ENCODE data around the gene EFNA4. TPM values are rescaled to one million over a fixed set of nuclear protein-coding genes. Genes with fewer than 3 reads are reported as not detected.

The EFNA4 gene
- total and polyA plus RNA-seq, 5 donors from 2014 or later, result 2.5 to 6.1 (median 4.4) TPM

DNA sequence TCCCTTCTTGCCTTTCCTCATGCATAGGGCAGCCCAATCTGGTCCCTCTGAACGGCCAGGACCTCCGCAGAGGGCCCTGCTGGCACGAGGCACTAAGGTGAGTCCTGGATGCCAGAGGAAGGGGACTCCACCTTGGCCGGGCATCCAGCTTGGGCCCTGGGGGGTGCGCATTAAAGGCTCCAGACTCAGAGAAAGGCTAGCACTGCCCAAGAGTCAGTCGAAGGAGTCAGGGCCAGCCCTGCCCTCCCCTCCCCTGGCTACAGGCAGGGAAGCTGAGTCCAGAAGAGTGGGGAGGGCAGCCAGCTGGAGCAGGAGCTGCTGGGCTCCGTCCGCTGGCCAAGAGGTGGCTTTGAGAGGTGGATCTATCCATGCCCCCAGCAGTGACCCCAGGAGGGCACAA is 2.8 kb upstream of the EFNA4 start:
- peaks cover 5% of the 10 kb centered on the region for H3K36me3 ChIP-seq (ENCODE audit: control insufficient read depth, insufficient read depth, low read length)
- peaks cover 41% of the 10 kb centered on the region for H3K4me1 ChIP-seq (ENCODE audit: control insufficient read depth, insufficient read depth, low read length, poor library complexity, severe bottlenecking)
- DNase-seq (no peak), ATAC-seq (ENCODE audit: low read depth in 2 of 2) (no peak)
- no peaks in the 10 kb centered on the region for H3K27me3 ChIP-seq (ENCODE audit: control insufficient read depth, insufficient read depth, low read length)
- no peak overlapping the region for H3K4me3 ChIP-seq (ENCODE audit: low read depth, low read length)
- Mint-ChIP-seq H3K36me3 (peaks cover 5% of the 10 kb centered on the region), H3K27ac (no peak overlapping the region), H3K9me3 (no peaks in the 10 kb centered on the region), H3K27me3 (no peaks in the 10 kb centered on the region), H3K4me1 (peaks cover 9 to 33% (median 19%) of the 10 kb centered on the region in 4 donors), H3K4me3 (no peak overlapping the region)
- H3K27ac ChIP-seq (ENCODE audit: insufficient read depth, low read length, poor library complexity, severe bottlenecking), result no peak overlapping the region
- no peaks in the 10 kb centered on the region for H3K9me3 ChIP-seq (ENCODE audit: control insufficient read depth in 2 of 2, low read length in 2 of 2)

DNA sequence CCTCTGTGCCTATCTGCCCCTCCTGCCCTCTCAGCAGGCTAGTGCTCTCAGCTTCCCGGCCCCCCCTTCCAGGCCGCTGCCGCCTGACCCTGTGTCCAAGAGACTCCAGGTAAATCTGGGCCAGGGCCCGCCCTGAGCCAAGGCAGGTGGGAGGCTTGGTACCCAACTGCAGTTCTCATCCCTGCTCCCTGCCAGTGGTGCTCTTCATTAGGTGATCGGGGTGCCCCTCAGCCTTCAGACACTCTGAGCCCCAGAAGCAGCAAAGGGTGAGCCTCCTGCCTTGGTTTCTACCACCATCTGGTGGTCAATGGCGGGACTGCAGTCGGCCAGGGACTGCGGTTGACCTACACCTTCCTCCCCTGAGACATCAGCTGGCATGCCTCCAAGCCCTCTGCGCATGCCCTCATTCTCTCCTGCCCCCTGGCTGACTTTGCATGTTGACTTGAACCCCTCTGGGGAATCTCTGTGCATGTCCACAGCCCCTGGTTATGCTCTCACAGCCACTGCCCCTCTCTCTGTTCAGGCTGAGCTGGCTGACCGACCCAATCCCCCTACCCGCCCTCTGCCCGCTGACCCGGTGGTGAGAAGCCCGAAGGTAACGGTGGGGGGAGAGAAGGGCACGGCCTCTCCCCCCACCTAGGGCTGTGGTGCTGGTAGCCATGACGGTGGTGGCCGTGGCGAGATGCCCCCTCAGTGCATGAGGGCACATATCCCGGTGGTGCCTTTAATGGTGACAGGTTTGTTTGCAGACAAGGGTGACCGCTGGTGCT is 2.0 kb upstream of the EFNA4 start:
- no peak overlapping the region for H3K27ac ChIP-seq (ENCODE audit: insufficient read depth, low read length, poor library complexity, severe bottlenecking)
- Mint-ChIP-seq H3K27me3 (no peaks in the 10 kb centered on the region), H3K36me3 (peaks cover 5% of the 10 kb centered on the region), H3K4me1 (peaks cover 9 to 39% (median 22%) of the 10 kb centered on the region in 4 donors), H3K9me3 (no peaks in the 10 kb centered on the region), H3K27ac (peak overlapping the region in 2 of 3 donors; percentile 46 to 80), H3K4me3 (peak overlapping the region; percentile 74 to 88 (median 83))
- H3K36me3 ChIP-seq (ENCODE audit: control insufficient read depth, insufficient read depth, low read length), result no peaks in the 10 kb centered on the region
- no peak overlapping the region for H3K4me3 ChIP-seq (ENCODE audit: low read depth, low read length)
- H3K4me1 ChIP-seq (ENCODE audit: control insufficient read depth, insufficient read depth, low read length, poor library complexity, severe bottlenecking), result peaks cover 41% of the 10 kb centered on the region
- H3K9me3 ChIP-seq (ENCODE audit: control insufficient read depth in 2 of 2, low read length in 2 of 2), result no peaks in the 10 kb centered on the region
- peak; percentile 86 to 89 (median 89) for DNase-seq
- peak; percentile 66 to 67 for ATAC-seq (ENCODE audit: low read depth in 2 of 2)
- no peaks in the 10 kb centered on the region for H3K27me3 ChIP-seq (ENCODE audit: control insufficient read depth, insufficient read depth, low read length)

DNA sequence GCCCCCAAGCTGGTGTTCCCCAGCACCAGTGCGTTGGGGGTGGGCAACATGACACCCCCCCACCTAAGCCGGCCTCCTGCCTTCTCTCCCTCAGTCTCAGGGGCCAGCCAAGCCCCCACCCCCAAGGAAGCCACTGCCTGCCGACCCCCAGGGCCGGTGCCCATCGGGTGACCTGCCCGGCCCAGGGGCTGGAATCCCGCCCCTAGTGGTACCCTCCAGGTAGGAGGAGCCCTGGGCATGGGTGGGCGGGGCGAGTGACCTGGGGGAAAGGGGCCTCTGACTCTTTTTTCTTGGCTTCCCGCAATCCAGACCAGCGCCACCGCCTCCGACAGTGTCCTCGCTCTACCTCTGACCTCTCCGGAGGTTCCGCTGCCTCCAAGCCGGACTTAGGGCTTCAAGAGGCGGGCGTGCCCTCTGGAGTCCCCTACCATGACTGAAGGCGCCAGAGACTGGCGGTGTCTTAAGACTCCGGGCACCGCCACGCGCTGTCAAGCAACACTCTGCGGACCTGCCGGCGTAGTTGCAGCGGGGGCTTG is 1.3 kb upstream of the EFNA4 start:
- Mint-ChIP-seq H3K27ac (peak overlapping the region in 1 of 3 donors; percentile 80), H3K4me3 (peak overlapping the region in 3 of 4 donors; percentile 87 to 95 (median 91)), H3K9me3 (no peaks in the 10 kb centered on the region), H3K27me3 (no peaks in the 10 kb centered on the region), H3K4me1 (peaks cover 9 to 41% (median 23%) of the 10 kb centered on the region in 4 donors), H3K36me3 (peaks cover 10% of the 10 kb centered on the region)
- Histone ChIP-seq H3K4me1 (ENCODE audit: control insufficient read depth, insufficient read depth, low read length, poor library complexity, severe bottlenecking) (peaks cover 41% of the 10 kb centered on the region), H3K27ac (ENCODE audit: insufficient read depth, low read length, poor library complexity, severe bottlenecking) (no peak overlapping the region), H3K9me3 (ENCODE audit: control insufficient read depth in 2 of 2, low read length in 2 of 2) (no peaks in the 10 kb centered on the region), H3K4me3 (ENCODE audit: low read depth, low read length) (no peak overlapping the region), H3K36me3 (ENCODE audit: control insufficient read depth, insufficient read depth, low read length) (no peaks in the 10 kb centered on the region), H3K27me3 (ENCODE audit: control insufficient read depth, insufficient read depth, low read length) (no peaks in the 10 kb centered on the region)
- DNase-seq (no peak), ATAC-seq (ENCODE audit: low read depth in 2 of 2) (no peak)

DNA sequence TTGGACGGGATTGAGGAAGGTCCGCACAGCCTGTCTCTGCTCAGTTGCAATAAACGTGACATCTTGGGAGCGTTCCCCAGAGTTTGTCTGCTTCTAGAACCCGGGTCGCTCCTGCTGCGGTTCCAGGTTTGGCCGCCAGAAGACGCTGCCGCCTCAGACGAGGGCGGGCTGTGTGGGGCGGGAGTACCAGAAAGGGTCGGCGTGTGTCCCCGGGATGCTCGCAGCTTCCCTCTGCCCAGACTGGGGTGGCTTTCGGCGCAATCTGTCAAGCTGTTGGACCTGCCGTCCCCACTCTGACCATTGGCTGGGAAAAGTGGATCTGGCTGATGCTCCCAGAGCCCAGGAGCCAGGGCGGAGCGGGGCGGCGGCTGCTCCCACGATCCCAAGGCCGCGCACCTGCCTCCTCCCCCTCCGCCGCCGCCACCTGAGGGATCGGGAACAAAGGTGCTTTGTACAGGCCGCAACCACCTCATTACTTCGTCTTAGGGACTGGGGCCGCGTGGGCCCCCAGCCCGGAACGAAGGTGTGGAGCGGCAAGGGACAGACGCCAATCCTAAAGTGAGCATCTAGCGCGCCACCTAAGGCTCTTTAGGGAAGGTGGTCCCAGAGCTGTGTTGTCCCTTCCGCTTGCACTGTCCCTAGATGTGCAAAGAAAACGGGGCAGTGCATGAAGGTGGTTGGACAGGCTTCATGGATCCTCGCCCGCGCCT is 683 bp upstream of the EFNA4 start:
- Histone ChIP-seq H3K27me3 (ENCODE audit: control insufficient read depth, insufficient read depth, low read length) (no peaks in the 10 kb centered on the region), H3K4me1 (ENCODE audit: control insufficient read depth, insufficient read depth, low read length, poor library complexity, severe bottlenecking) (peaks cover 41% of the 10 kb centered on the region), H3K27ac (ENCODE audit: insufficient read depth, low read length, poor library complexity, severe bottlenecking) (no peak overlapping the region), H3K4me3 (ENCODE audit: low read depth, low read length) (peak overlapping the region; percentile 84), H3K9me3 (ENCODE audit: control insufficient read depth in 2 of 2, low read length in 2 of 2) (no peaks in the 10 kb centered on the region), H3K36me3 (ENCODE audit: control insufficient read depth, insufficient read depth, low read length) (no peaks in the 10 kb centered on the region)
- DNase-seq (peak; percentile 49 to 76 (median 56)), ATAC-seq (ENCODE audit: low read depth in 2 of 2) (peak; percentile 26 to 27)
- no peaks in the 10 kb centered on the region for H3K27me3 Mint-ChIP-seq
- peaks cover 9 to 41% (median 23%) of the 10 kb centered on the region in 4 donors for H3K4me1 Mint-ChIP-seq
- peak overlapping the region; percentile 87 to 95 (median 91) for H3K4me3 Mint-ChIP-seq
- no peaks in the 10 kb centered on the region for H3K9me3 Mint-ChIP-seq
- peaks cover 6% of the 10 kb centered on the region for H3K36me3 Mint-ChIP-seq
- H3K27ac Mint-ChIP-seq, result peak overlapping the region in 2 of 3 donors; percentile 73 to 87

DNA sequence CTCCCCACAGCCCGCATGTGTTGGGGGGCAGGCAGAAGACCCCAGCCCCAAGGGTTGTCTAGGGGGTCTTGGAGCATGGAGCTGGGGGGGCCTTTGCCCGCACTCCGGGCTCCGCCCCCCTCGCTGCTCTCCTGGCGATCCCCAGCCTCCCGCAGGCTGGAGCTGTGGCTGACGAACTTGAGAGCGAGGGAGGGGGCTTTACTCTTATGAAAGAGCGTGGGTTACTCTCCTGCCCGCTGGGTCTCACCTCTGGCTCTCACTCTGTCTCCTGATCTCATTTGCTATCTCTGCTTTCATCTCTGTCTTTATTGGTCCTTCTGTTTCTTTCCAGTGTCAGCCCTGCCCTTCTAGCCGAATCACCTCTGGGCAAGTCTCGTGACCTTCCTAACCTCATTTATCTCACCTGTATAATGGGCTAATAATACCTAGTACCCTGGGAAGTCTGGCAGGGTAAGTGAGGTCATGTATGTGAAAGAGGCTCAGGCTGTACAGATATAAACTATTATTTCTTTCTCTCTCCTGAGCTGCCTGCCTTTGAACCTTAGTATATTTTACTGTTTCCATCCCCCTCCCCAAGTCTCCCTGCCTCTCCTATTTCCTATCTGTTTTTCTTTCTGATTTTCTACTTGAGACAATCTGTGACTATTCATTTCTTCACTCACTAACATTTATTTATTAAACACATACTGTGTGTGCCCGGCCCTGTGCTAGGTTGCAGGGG is 731 bp downstream of the EFNA4 start:
- Mint-ChIP-seq H3K27me3 (no peaks in the 10 kb centered on the region), H3K9me3 (no peaks in the 10 kb centered on the region), H3K27ac (peak overlapping the region; percentile 26 to 87 (median 27)), H3K4me1 (peaks cover 9 to 48% (median 23%) of the 10 kb centered on the region in 4 donors), H3K36me3 (peaks cover 14% of the 10 kb centered on the region), H3K4me3 (peak overlapping the region; percentile 85 to 97 (median 90))
- Histone ChIP-seq H3K4me1 (ENCODE audit: control insufficient read depth, insufficient read depth, low read length, poor library complexity, severe bottlenecking) (peaks cover 41% of the 10 kb centered on the region), H3K36me3 (ENCODE audit: control insufficient read depth, insufficient read depth, low read length) (peaks cover 9% of the 10 kb centered on the region), H3K27me3 (ENCODE audit: control insufficient read depth, insufficient read depth, low read length) (no peaks in the 10 kb centered on the region), H3K27ac (ENCODE audit: insufficient read depth, low read length, poor library complexity, severe bottlenecking) (peak overlapping the region; percentile 61), H3K4me3 (ENCODE audit: low read depth, low read length) (peak overlapping the region; percentile 75), H3K9me3 (ENCODE audit: control insufficient read depth in 2 of 2, low read length in 2 of 2) (no peaks in the 10 kb centered on the region)
- no peak for ATAC-seq (ENCODE audit: low read depth in 2 of 2)
- peak in 1 of 3 donors; percentile 20 for DNase-seq

DNA sequence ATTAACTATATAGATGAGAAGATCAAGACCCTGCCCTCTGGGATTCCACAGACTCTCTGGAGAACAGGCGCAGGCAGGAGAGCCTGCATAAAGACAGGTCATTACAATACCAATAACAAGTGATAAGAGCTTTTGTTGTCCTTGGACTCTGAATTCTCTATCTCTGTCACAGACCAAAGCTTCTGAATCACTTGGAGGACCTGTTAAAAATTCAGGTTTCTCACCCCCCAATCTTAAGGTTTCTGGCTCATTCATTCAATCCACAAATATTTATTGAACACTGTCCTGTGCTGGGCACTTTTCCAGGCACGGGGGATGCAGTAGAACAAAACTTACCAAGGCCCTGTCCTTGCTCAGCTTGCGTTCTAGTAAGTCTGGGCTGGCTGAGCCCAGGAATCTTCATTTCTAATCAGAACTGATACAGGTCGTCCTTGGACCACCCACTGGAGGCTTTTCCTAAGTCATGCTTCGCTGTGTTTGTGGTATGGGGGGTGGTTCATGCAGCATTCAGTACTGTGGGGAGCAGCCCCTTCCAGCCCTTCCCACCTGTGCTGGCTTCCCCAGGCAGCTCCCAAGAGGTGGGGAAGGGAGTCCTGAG is 1.4 kb downstream of the EFNA4 start:
- H3K4me1 ChIP-seq (ENCODE audit: control insufficient read depth, insufficient read depth, low read length, poor library complexity, severe bottlenecking), result peaks cover 43% of the 10 kb centered on the region
- H3K36me3 Mint-ChIP-seq, result peaks cover 14% of the 10 kb centered on the region
- H3K27me3 ChIP-seq (ENCODE audit: control insufficient read depth, insufficient read depth, low read length), result no peaks in the 10 kb centered on the region
- H3K4me1 Mint-ChIP-seq, result peaks cover 9 to 51% (median 23%) of the 10 kb centered on the region in 4 donors
- no peak for ATAC-seq (ENCODE audit: low read depth in 2 of 2)
- H3K9me3 ChIP-seq (ENCODE audit: control insufficient read depth in 2 of 2, low read length in 2 of 2), result no peaks in the 10 kb centered on the region
- H3K4me3 ChIP-seq (ENCODE audit: low read depth, low read length), result no peak overlapping the region
- peaks cover 9% of the 10 kb centered on the region for H3K36me3 ChIP-seq (ENCODE audit: control insufficient read depth, insufficient read depth, low read length)
- DNase-seq, result no peak
- H3K9me3 Mint-ChIP-seq, result no peaks in the 10 kb centered on the region
- no peaks in the 10 kb centered on the region for H3K27me3 Mint-ChIP-seq
- H3K27ac Mint-ChIP-seq, result peak overlapping the region in 2 of 3 donors; percentile 26 to 27
- peak overlapping the region; percentile 85 to 97 (median 90) for H3K4me3 Mint-ChIP-seq
- H3K27ac ChIP-seq (ENCODE audit: insufficient read depth, low read length, poor library complexity, severe bottlenecking), result no peak overlapping the region

DNA sequence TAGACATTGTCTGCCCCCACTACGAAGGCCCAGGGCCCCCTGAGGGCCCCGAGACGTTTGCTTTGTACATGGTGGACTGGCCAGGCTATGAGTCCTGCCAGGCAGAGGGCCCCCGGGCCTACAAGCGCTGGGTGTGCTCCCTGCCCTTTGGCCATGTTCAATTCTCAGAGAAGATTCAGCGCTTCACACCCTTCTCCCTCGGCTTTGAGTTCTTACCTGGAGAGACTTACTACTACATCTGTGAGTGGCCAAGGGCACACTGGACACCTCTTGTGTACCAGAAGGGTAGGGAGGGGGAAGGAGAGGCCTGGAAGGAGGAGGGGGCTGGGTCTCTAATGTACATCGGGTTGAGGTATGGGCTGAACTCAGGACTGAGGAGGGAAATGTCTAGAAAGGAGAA is 3.2 kb downstream of the EFNA4 start:
- Mint-ChIP-seq H3K36me3 (peaks cover 14% of the 10 kb centered on the region), H3K27me3 (no peaks in the 10 kb centered on the region), H3K4me3 (peak overlapping the region in 1 of 4 donors; percentile 69), H3K4me1 (peaks cover 9 to 54% (median 21%) of the 10 kb centered on the region in 4 donors), H3K9me3 (no peaks in the 10 kb centered on the region), H3K27ac (peak overlapping the region in 1 of 3 donors; percentile 36)
- Histone ChIP-seq H3K4me3 (ENCODE audit: low read depth, low read length) (no peak overlapping the region), H3K4me1 (ENCODE audit: control insufficient read depth, insufficient read depth, low read length, poor library complexity, severe bottlenecking) (peaks cover 52% of the 10 kb centered on the region), H3K9me3 (ENCODE audit: control insufficient read depth in 2 of 2, low read length in 2 of 2) (no peaks in the 10 kb centered on the region), H3K36me3 (ENCODE audit: control insufficient read depth, insufficient read depth, low read length) (peaks cover 9% of the 10 kb centered on the region), H3K27me3 (ENCODE audit: control insufficient read depth, insufficient read depth, low read length) (no peaks in the 10 kb centered on the region), H3K27ac (ENCODE audit: insufficient read depth, low read length, poor library complexity, severe bottlenecking) (no peak overlapping the region)
- ATAC-seq (ENCODE audit: low read depth in 2 of 2) (no peak), DNase-seq (no peak)

Measured in CD4-positive, CD25-positive, alpha-beta regulatory T cell (primary cell).